C1 segment of cervical spinal cord (tissue), 14 donors: Measurements from ENCODE around the gene CDK8.
"Not testable (repeated sequence)": the region's sequence is repeated elsewhere in the genome, so short reads cannot be mapped to it uniquely, and the experiment has no call there.

Experiments used
- DNase-seq, 14 donors: peaks; one replicate each; lab custom pipeline; 2025; lab: John Stamatoyannopoulos, UW

CDK8 gene

GRCh38 chr13:26312019-26312418, 58.1 kb downstream of the CDK8 start:
- not testable (repeated sequence) for DNase-seq

GRCh38 chr13:26316095-26316494, 62.2 kb downstream of the CDK8 start:
- not testable (repeated sequence) for DNase-seq

- no peak for DNase-seq
These were observed 66.8 kb downstream of the CDK8 start for GRCh38 chr13:26320766-26321165.

GRCh38 chr13:26323127-26323526, 69.2 kb downstream of the CDK8 start:
- no peak for DNase-seq

- no peak for DNase-seq
These were observed 69.8 kb downstream of the CDK8 start for GRCh38 chr13:26323764-26324163.

- DNase-seq, result no peak
These were observed 70.4 kb downstream of the CDK8 start for GRCh38 chr13:26324294-26324693.

GRCh38 chr13:26324867-26325266, 70.9 kb downstream of the CDK8 start:
- DNase-seq, result no peak

GRCh38 chr13:26325876-26326275, 71.9 kb downstream of the CDK8 start:
- DNase-seq, result no peak

GRCh38 chr13:26326562-26326961, 72.6 kb downstream of the CDK8 start:
- no peak for DNase-seq

- no peak for DNase-seq
These were observed 74.2 kb downstream of the CDK8 start for GRCh38 chr13:26327940-26328725.

GRCh38 chr13:26335158-26335557, 81.2 kb downstream of the CDK8 start:
- no peak for DNase-seq

- no peak for DNase-seq
These were observed 86.9 kb downstream of the CDK8 start for GRCh38 chr13:26340807-26341206.

GRCh38 chr13:26342898-26343297, 89.0 kb downstream of the CDK8 start:
- DNase-seq, result no peak

- DNase-seq, result no peak
These were observed 89.9 kb downstream of the CDK8 start for GRCh38 chr13:26343816-26344215.

- DNase-seq, result no peak
These were observed 91.1 kb downstream of the CDK8 start for GRCh38 chr13:26344980-26345379.

GRCh38 chr13:26348966-26349365, 95.0 kb downstream of the CDK8 start:
- no peak for DNase-seq

GRCh38 chr13:26362261-26362660, 108.3 kb downstream of the CDK8 start:
- DNase-seq, result no peak

- DNase-seq, result no peak
These were observed 116.6 kb downstream of the CDK8 start for GRCh38 chr13:26370553-26370952.

GRCh38 chr13:26372747-26373146, 118.8 kb downstream of the CDK8 start:
- DNase-seq, result no peak

- DNase-seq, result no peak
These were observed 122.5 kb downstream of the CDK8 start for GRCh38 chr13:26376430-26376829.

- no peak for DNase-seq
These were observed 123.1 kb downstream of the CDK8 start for GRCh38 chr13:26377038-26377437.

- DNase-seq, result no peak
These were observed 124.2 kb downstream of the CDK8 start for GRCh38 chr13:26378116-26378515.

- no peak for DNase-seq
These were observed 125.9 kb downstream of the CDK8 start for GRCh38 chr13:26379831-26380230.

GRCh38 chr13:26380930-26381329, 127.0 kb downstream of the CDK8 start:
- no peak for DNase-seq
